Type B pancreatic cell (in vitro differentiated cells): ENCODE measurements around the gene WDFY3. TPM values are rescaled to one million over a fixed set of nuclear protein-coding genes. Genes with fewer than 3 reads are reported as not detected.

ENCODE experiments used
- DNase-seq: peaks from one replicate; pipeline ENCODE4 v3.0.0; 2021; ENCODE audit warnings: mixed read lengths; ENCODE audit not compliant: unreplicated experiment; ENCODE audit errors: extremely low spot score
- H3K27ac Mint-ChIP-seq: 2 replicates; pipeline ENCODE4 v1.8.0; 2021; ENCODE audit warnings: mild to moderate bottlenecking, mixed read lengths
- H3K27me3 Mint-ChIP-seq: 2 replicates; pipeline ENCODE4 v1.8.0; 2021; ENCODE audit warnings: mixed read lengths
- H3K36me3 Mint-ChIP-seq: 2 replicates; pipeline ENCODE4 v1.8.0; 2021; ENCODE audit warnings: mixed read lengths
- H3K4me1 Mint-ChIP-seq: one replicate; pipeline ENCODE4 v1.8.0; 2021; ENCODE audit warnings: mixed read lengths; ENCODE audit not compliant: unreplicated experiment
- H3K4me3 Mint-ChIP-seq: 2 replicates; pipeline ENCODE4 v1.8.0; 2021; ENCODE audit warnings: mild to moderate bottlenecking, mixed read lengths
- H3K9me3 Mint-ChIP-seq: 2 replicates; pipeline ENCODE4 v1.8.0; 2021; ENCODE audit warnings: mixed read lengths
- CTCF ChIP-seq: fragments of 200-600 bp; sonication (generic); conservative IDR thresholded peaks from 2 replicates; pipeline ENCODE4 v1.5.0; 2021; ENCODE audit warnings: antibody characterized with exemption, mild to moderate bottlenecking
- total RNA-seq: library from RNA; stranded (reverse); gene quantifications from 2 replicates; pipeline ENCODE4 v1.2.1, GENCODE V29; 2021; ENCODE audit warnings: low replicate concordance

WDFY3 gene
- total RNA-seq, 1 donor from 2014 or later: 79.5 TPM

- Mint-ChIP-seq H3K4me1 (no peaks in the 10 kb centered on the region), H3K36me3 (peaks cover 34% of the 10 kb centered on the region)
Measured at GRCh38 chr4:84800256-84800655, 166.2 kb downstream of the WDFY3 start.

GRCh38 chr4:84799318-84799717 is 167.2 kb downstream of the WDFY3 start:
- Mint-ChIP-seq H3K27ac (no peak overlapping the region), H3K27me3 (no peaks in the 10 kb centered on the region), H3K9me3 (no peaks in the 10 kb centered on the region), H3K36me3 (peaks cover 37% of the 10 kb centered on the region), H3K4me3 (no peak overlapping the region), H3K4me1 (no peaks in the 10 kb centered on the region)
- TF ChIP-seq CTCF: no peak
- DNase-seq: no peak

More at GRCh38 chr4:84800256-84800655, 166.2 kb downstream of the WDFY3 start:
- no peaks in the 10 kb centered on the region for H3K27me3 Mint-ChIP-seq
- no peaks in the 10 kb centered on the region for H3K9me3 Mint-ChIP-seq
- TF ChIP-seq CTCF: no peak
- no peak overlapping the region for H3K27ac Mint-ChIP-seq
- H3K4me3 Mint-ChIP-seq: no peak overlapping the region
- DNase-seq: no peak

DNA sequence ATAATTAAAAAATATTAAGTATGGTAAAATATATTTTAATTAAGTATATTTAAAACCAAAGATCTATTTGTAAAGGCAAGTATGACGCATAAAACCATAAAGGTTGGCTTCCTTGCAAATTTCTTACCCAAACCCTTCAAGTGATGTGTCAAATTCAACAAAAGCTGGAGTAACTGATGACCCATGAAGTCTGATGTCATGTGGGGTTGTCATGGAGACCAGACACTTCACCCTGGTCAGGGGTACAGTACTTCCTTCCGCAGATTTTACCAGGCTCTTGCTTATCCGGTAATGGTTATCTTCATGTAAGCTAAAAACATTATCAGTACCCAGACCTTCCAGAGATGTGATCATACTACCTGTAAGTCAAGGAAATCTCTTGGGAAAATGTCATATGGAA is 170.1 kb downstream of the WDFY3 start:
- Mint-ChIP-seq H3K9me3 (no peaks in the 10 kb centered on the region), H3K4me3 (no peak overlapping the region), H3K27me3 (no peaks in the 10 kb centered on the region), H3K4me1 (no peaks in the 10 kb centered on the region), H3K27ac (no peak overlapping the region), H3K36me3 (peaks cover 47% of the 10 kb centered on the region)
- DNase-seq: no peak
- TF ChIP-seq CTCF: no peak

GRCh38 chr4:84792366-84793301 is 173.9 kb downstream of the WDFY3 start:
- Mint-ChIP-seq H3K9me3 (no peaks in the 10 kb centered on the region), H3K4me1 (no peaks in the 10 kb centered on the region), H3K27me3 (no peaks in the 10 kb centered on the region), H3K4me3 (no peak overlapping the region), H3K36me3 (peaks cover 42% of the 10 kb centered on the region), H3K27ac (no peak overlapping the region)
- no peak for DNase-seq
- TF ChIP-seq CTCF: no peak

GRCh38 chr4:84790769-84791565 is 175.5 kb downstream of the WDFY3 start:
- Mint-ChIP-seq H3K36me3 (peaks cover 43% of the 10 kb centered on the region), H3K4me1 (no peaks in the 10 kb centered on the region), H3K9me3 (no peaks in the 10 kb centered on the region), H3K4me3 (no peak overlapping the region), H3K27ac (peak overlapping the region; percentile 39), H3K27me3 (no peaks in the 10 kb centered on the region)
- no peak for TF ChIP-seq CTCF
- DNase-seq: no peak
